TTC549 (cell line): ENCODE measurements around the gene SPEN.
"Not testable (repeated sequence)": the region's sequence is repeated elsewhere in the genome, so short reads cannot be mapped to it uniquely, and the experiment has no call there.

Source experiments
- FAIRE-seq: peaks from 2 replicates; lab custom pipeline; 2012; peaks lifted over from hg19 to GRCh38; lab: Jason Lieb, UNC

SPEN gene

DNA sequence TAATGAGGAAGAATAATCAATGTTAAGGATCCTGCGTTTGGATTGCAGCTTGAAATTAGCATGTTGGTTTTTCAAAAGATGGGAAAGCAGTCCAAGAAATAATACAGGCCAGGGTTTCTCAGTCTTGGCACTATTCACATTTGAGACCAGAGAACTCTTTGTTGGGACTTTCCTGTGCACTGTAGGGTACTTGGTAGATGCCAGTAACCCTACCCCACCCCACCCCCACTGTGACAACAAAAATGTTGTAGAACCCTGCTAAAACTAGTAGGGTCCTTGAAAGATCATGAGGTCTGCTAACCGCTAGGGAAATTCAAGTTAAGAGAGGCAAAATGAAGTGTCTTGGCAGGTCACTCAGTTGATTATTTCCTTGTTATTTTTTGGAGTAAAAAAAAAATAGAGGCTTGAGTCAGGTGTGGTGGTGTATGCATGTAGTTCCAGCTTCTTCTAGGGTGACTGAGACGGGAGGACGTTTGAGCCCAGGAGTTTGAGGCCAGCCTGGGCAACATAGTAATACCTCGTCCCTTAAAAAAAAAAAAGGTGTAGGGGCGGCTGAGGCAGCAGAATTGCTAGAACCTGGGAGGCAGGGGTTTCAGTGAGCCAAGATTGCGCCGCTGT lies 53.3 kb downstream of the SPEN start:
- no peak for FAIRE-seq

DNA sequence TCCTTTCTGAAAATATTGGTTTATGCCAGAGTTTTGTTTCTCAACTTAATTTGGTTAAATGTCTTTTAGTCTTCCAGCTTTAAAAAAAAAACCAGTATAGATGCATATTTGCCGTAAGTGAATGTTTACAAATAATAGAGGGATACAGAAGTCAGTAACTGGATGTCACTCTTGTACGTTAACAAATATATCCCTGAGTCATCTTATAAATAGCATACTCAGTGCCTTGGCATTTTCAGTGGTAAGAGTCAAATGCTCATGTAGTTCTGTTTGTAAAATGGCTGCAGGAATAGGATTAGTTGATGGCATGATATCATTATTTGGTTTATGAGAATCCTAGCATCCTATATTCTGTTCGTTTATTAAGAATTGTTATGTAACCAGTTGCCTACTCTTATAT lies 55.4 kb downstream of the SPEN start:
- FAIRE-seq, result no peak

DNA sequence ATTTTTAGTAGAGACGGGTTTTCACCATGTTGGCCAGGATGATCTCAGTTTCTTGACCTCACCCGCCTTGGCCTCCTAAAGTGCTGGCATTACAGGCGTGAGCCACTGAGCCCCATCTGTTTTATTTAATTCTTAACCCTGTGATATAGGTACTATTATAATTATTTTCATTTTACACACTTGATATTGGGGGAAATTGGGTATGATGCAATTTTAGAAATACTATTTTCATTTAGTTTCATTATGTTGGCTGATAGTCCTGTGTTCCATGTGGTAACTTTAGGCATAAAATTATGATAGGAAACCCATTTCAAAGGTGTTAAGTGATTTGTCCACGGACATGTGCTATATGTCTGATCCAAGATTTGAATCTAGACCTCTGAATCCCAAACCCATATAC lies 61.1 kb downstream of the SPEN start:
- FAIRE-seq, result no peak

DNA sequence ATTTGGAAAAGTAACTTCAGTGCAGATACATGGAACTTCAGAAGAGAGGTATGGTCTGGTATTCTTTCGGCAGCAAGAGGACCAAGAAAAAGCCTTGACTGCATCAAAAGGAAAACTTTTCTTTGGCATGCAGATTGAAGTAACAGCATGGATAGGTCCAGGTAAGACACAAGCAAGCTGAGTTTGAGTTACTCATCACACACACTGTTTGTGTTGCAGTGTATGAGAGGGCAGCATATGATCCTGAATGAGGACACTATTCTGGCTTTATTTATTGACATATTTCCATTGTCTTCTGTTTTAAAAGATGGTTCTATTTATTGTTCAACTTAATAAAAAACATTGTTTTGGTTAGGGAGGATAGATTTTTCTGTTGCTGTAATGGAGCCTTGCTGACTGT lies 63.6 kb downstream of the SPEN start:
- FAIRE-seq, result no peak

DNA sequence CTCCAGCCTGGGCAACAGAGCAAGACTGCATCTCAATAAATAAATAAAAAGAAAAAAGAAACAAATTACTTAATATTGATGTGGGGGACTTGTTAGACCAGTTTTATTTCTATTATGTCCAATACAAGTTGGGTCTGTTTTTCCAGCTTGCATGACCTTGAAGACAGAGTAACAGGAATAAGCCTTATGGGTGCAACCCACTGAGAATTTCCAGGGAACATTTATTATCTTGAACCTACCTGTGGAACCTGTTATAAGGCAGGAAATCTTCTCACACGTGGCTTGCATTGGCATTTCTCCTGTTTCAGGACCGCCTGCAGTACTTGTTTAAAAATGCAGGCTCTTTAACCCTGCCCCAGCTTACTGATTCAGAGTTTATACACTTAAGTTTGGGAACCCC lies 64.4 kb downstream of the SPEN start:
- no peak for FAIRE-seq

DNA sequence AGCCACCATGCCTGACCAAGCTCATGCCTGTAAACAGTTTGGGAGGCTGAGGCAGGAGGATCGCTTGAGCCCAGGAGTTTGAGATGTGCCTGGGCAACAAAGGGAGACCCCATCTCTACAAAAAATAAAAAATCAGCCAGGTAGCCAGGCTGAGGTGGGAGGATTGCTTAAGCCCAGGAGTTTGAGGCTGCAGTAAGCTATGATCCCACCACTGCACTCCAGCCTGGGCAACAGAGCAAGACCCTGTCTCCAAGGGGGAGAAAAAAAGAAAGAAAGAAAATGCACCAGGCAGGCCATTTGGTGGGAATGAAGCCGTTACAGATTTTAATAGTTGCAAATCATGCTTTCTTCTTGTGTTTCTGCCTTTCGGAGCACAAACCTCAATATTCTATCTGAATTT lies 66.1 kb downstream of the SPEN start:
- FAIRE-seq, result not testable (repeated sequence)

DNA sequence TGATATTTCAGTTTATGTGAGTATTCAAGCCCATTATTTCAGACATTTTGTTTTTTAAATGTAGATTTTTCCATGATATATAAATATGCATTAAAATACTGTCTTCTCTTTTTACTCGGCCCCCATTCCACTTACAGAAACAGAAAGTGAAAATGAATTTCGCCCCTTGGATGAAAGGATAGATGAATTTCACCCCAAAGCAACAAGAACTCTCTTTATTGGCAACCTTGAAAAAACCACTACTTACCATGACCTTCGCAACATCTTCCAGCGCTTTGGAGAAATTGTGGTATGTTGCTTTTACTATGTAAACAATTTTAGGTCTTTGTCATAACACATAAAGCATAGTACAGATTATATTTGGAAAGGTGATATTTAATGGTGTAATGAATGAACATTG lies 68.5 kb downstream of the SPEN start:
- FAIRE-seq, result no peak

DNA sequence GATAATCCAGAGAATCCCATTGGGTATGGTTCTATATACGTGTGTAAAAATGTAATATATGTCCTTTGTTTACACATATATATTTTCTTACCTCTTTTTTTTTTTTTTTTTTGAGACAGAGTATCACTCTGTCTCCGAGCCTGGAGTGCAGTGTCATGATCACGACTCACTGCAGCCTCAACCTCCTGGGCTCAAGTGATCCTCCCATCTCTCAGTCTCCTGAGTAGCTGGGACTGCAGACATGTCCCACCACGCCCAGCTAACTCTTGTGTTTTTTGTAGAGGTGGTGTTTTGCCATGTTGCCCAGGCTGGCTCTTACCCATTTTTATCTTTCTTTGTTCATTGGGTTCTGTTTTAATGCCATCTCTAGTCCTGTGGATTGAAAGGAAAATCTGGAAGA lies 68.9 kb downstream of the SPEN start:
- FAIRE-seq, result no peak

DNA sequence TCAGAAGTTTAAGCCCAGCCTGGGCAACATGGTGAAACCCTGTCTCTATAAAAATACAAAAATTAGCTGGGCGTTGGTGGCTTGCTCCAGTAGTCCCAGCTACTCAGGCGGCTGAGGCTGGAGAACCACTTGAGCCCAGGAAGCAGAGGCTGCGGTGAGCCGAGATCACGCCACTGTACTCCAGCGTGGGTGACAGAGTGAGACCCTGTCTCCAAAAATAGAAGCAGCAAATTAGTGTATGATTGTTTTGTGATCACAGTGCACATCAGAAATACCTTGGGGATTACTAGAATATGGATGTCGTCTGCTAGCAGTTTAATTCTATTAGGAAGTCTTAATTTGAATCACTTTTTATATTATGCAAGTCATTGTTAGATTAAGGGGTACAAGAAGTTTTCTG lies 69.4 kb downstream of the SPEN start:
- no peak for FAIRE-seq

DNA sequence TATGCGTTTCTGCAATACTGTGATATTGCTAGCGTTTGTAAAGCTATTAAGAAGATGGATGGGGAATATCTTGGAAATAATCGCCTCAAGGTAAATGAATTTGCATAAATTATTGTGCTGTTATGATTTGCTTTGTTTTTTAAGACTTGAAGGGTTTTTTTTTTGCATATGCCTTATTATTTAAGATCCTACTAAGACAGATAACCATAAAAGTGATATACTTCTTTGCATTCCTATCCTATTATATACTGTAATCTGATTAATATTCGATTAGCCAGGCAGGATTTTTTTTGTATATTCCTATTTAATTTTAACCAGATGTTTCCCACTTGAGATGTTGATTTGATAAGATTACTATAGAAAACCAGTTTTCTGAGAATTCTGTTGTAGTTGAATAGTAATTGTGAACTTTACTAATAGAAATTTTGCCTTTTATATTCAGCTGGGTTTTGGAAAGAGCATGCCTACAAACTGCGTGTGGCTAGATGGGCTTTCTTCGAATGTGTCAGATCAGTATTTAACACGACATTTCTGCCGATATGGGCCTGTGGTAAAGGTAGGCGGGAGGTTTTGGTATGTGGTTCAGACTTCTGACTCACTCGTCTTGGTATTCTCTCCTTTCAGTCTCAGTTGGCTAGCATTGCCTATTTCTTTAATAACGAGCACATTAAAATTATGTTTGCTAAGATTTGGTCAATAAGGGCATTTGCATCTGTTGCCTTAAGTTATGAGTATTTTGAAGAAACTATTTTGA lies 71.6 kb downstream of the SPEN start:
- no peak for FAIRE-seq

DNA sequence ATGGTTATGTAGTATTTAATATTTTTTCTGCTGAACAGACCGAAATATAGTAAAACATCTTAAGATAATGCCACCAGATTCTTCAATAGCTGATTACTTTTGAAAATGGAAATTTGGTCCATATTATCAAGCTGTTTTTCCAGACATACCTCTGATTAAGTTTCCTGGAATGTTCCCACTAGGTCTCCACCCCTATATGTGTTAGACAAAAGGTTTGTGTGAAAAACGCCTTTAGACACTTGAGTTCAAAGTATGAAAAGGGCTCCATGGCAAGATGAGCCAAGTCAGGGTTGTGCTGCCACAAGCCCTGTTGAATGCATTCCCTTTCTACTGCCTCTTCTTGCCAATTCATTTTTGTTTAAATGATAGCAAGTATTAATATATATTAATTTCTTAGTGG lies 75.7 kb downstream of the SPEN start:
- FAIRE-seq, result no peak

DNA sequence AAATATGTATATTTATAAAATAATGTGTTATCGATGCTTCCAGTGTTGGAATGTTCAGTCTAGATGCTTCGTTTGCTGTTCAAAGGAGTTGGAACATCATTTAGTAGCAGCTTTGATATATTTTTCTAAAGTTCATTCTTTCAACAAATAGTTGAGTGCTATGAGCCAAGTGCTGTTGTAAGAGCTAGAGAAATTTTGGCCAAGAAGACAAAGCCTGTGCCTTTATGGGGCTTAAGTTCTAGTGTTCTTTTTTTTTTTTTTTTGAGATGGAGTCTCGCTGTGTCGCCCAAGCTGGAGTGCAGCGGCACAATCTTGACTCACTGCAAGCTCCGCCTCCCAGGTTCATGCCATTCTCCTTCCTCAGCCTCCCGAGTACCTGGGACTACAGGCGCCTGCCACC lies 78.9 kb downstream of the SPEN start:
- FAIRE-seq, result not testable (repeated sequence)

DNA sequence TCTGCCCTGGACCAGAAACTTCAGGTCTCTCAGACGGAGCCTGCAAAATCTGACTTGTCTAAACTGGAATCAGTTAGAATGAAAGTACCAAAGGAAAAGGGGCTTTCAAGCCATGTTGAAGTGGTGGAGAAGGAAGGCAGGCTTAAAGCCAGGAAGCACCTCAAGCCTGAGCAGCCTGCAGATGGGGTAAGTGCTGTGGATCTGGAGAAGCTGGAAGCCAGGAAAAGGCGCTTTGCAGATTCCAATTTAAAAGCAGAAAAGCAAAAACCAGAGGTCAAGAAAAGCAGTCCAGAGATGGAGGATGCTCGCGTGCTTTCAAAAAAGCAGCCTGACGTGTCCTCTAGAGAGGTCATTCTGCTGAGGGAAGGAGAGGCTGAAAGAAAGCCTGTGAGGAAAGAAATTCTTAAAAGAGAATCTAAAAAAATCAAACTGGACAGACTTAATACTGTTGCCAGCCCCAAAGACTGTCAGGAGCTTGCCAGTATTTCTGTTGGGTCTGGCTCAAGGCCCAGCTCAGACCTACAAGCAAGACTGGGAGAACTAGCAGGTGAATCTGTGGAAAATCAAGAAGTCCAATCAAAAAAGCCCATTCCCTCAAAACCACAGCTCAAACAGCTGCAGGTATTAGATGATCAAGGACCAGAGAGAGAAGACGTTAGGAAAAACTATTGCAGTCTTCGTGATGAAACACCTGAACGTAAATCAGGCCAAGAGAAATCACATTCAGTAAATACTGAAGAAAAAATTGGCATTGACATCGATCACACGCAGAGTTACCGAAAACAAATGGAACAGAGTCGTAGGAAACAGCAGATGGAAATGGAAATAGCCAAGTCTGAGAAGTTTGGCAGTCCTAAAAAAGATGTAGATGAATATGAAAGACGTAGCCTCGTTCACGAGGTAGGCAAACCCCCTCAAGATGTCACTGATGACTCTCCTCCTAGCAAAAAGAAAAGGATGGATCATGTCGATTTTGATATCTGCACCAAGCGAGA lies 81.8 kb downstream of the SPEN start:
- no peak for FAIRE-seq

DNA sequence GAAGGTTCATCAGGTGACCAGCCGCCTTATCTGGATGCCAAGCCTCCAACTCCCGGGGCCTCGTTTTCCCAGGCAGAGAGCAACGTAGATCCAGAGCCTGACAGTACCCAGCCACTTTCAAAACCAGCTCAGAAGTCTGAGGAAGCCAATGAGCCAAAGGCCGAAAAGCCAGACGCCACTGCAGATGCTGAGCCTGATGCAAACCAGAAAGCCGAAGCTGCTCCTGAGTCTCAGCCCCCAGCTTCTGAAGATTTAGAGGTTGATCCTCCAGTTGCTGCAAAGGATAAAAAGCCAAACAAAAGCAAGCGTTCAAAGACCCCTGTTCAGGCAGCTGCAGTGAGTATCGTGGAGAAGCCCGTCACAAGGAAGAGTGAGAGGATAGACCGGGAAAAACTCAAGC lies 83.9 kb downstream of the SPEN start:
- FAIRE-seq, result no peak

DNA sequence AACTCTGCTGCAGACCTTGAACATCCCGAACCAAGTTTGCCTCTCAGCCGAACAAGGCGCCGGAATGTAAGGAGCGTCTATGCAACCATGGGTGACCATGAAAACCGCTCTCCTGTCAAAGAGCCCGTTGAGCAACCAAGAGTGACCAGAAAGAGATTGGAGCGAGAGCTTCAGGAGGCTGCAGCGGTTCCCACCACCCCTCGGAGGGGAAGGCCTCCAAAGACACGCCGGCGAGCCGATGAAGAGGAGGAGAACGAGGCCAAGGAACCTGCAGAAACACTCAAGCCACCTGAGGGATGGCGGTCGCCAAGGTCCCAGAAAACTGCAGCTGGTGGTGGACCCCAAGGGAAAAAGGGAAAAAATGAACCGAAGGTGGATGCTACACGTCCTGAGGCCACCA lies 84.4 kb downstream of the SPEN start:
- FAIRE-seq, result no peak

DNA sequence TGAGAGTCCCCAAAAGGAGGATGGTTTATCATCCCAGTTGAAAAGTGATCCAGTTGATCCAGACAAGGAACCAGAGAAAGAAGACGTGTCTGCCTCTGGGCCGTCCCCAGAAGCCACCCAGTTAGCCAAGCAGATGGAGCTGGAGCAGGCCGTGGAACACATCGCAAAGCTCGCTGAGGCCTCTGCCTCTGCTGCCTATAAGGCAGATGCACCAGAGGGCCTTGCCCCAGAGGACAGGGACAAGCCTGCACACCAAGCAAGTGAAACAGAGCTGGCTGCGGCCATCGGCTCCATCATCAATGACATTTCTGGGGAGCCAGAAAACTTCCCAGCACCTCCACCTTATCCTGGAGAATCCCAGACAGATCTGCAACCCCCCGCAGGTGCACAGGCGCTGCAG lies 85.1 kb downstream of the SPEN start:
- no peak for FAIRE-seq

DNA sequence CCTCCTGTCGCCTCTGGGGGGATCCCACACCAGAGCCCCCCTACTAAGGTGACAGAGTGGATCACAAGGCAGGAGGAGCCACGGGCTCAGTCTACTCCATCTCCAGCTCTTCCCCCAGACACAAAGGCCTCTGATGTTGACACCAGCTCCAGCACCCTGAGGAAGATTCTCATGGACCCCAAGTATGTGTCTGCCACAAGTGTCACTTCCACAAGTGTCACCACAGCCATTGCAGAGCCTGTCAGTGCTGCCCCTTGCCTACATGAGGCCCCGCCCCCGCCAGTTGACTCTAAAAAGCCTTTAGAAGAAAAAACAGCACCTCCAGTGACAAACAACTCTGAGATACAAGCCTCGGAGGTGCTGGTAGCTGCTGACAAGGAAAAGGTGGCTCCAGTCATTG lies 86.2 kb downstream of the SPEN start:
- no peak for FAIRE-seq

DNA sequence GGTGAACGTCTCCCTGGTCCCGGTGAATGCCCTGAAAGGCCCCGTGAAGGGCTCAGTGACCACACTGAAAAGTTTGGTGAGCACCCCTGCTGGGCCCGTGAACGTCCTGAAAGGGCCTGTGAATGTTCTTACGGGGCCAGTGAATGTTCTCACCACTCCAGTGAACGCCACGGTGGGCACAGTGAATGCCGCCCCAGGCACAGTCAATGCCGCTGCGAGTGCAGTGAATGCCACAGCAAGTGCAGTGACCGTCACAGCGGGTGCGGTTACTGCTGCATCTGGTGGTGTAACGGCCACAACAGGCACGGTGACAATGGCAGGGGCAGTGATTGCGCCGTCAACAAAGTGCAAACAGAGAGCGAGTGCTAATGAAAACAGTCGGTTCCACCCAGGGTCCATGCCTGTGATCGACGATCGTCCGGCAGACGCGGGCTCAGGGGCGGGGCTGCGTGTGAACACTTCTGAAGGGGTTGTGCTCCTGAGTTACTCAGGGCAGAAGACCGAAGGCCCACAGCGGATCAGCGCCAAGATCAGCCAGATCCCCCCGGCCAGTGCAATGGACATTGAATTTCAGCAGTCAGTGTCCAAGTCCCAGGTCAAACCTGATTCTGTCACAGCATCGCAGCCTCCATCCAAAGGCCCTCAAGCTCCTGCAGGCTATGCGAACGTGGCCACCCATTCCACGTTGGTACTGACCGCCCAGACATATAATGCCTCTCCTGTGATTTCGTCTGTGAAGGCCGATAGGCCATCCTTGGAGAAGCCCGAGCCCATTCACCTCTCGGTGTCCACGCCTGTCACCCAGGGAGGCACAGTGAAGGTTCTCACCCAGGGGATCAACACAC lies 86.9 kb downstream of the SPEN start:
- no peak for FAIRE-seq

DNA sequence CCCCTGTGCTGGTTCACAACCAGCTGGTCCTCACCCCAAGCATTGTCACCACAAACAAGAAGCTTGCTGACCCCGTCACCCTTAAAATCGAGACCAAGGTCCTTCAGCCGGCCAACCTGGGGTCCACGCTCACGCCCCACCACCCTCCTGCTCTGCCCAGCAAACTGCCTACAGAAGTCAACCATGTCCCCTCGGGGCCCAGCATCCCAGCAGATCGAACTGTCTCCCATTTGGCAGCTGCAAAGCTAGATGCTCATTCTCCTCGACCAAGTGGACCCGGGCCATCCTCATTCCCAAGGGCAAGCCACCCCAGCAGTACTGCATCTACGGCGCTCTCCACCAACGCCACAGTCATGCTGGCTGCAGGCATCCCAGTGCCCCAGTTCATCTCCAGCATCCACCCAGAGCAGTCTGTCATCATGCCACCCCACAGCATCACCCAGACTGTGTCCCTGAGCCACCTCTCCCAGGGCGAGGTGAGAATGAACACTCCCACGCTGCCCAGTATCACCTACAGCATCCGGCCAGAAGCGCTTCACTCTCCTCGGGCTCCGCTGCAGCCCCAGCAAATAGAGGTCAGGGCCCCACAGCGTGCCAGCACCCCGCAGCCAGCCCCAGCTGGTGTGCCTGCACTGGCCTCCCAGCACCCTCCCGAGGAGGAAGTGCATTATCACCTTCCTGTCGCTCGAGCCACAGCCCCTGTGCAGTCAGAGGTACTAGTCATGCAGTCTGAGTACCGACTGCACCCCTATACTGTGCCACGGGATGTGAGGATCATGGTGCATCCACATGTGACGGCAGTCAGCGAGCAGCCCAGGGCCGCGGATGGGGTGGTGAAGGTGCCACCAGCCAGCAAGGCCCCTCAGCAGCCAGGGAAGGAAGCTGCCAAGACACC lies 87.8 kb downstream of the SPEN start:
- FAIRE-seq, result no peak

DNA sequence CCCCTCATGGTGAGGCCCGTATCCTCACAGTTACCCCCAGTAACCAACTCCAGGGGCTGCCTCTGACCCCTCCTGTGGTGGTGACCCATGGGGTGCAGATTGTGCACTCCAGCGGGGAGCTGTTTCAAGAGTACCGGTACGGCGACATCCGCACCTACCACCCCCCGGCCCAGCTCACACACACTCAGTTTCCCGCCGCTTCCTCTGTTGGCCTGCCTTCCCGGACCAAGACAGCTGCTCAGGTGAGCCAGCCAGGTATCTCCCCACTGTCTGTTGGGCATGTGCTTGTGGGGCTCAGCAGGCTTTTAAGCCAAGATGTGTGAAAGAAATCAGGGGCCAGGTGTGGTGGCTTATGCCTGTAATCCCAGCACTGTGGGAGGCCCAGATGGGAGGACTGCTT lies 88.5 kb downstream of the SPEN start:
- FAIRE-seq, result no peak

DNA sequence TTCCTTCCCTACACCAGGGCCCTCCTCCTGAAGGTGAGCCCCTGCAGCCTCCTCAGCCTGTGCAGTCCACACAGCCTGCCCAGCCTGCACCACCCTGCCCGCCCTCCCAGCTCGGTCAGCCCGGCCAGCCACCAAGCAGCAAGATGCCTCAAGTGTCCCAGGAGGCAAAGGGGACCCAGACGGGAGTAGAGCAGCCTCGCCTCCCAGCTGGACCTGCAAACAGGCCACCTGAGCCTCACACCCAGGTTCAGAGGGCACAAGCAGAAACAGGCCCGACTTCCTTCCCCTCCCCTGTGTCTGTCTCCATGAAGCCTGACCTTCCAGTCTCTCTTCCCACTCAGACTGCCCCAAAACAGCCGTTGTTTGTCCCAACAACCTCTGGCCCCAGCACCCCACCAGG lies 89.6 kb downstream of the SPEN start:
- FAIRE-seq, result no peak
